HEK293 (cell line): ENCODE measurements around the gene TFB2M.
"Not testable (repeated sequence)": the region's sequence is repeated elsewhere in the genome, so short reads cannot be mapped to it uniquely, and the experiment has no call there.

ENCODE experiments used
- CTCF ChIA-PET: fragments of 350-600 bp; formaldehyde crosslinking; extraction: SDS; loops from one replicate; lab custom pipeline; 2021; ENCODE audit warnings: antibody characterized with exemption; lab: Yijun Ruan, JAX
- POLR2A ChIA-PET: fragments of 300-600 bp; formaldehyde crosslinking; extraction: SDS; loops from one replicate; lab custom pipeline; 2020; ENCODE audit warnings: antibody characterized with exemption, inconsistent platforms; lab: Yijun Ruan, JAX
- H3K27ac ChIP-seq: fragments of 200-500 bp; sonication (Bioruptor generic); 2 replicates; pipeline ENCODE4 v1.5.1; 2014; ENCODE audit warnings: low read depth, low read length, control low read depth, inconsistent platforms; ENCODE audit errors: extremely low read depth
- H3K36me3 ChIP-seq, 2 experiments: fragments of 200-500 bp in 1 of 2; sonication (Bioruptor generic) in 1 of 2; 1 replicate in 1 of 2; 2 replicates in 1 of 2; pipeline ENCODE4 v1.5.1; 2014 to 2017; ENCODE audit warnings: inconsistent platforms in 2 of 2, low read length in 2 of 2; ENCODE audit not compliant: control insufficient read depth in 2 of 2, insufficient read depth in 1 of 2
- H3K4me1 ChIP-seq: fragments of 200-500 bp; sonication (Bioruptor generic); 2 replicates; pipeline ENCODE4 v1.5.1; 2014; ENCODE audit warnings: mild to moderate bottlenecking, low read length, inconsistent platforms; ENCODE audit not compliant: control insufficient read depth, insufficient read depth
- H3K4me3 ChIP-seq: 2 replicates; pipeline ENCODE4 v1.5.1; 2011; ENCODE audit warnings: low read depth, mild to moderate bottlenecking, control low read depth, low read length, moderate library complexity
- H3K9me3 ChIP-seq: fragments of 200-500 bp; sonication (Bioruptor generic); 2 replicates; pipeline ENCODE4 v1.5.1; 2014; ENCODE audit warnings: low read depth, low read length, inconsistent platforms; ENCODE audit not compliant: control insufficient read depth, insufficient read depth
- IKZF3 ChIP-seq: fragments of 450-650 bp; IDR thresholded peaks from 2 replicates; pipeline ENCODE4 v1.5.0; 2018; ENCODE audit warnings: missing biosample characterization, mild to moderate bottlenecking, missing genetic modification characterization, moderate library complexity
- MYNN ChIP-seq: fragments of 450-650 bp; formaldehyde crosslinking; IDR thresholded peaks from 2 replicates; pipeline ENCODE4 v1.5.1; 2016; ENCODE audit warnings: missing biosample characterization, missing genetic modification characterization, borderline replicate concordance
- PRDM1 ChIP-seq: fragments of 450-650 bp; formaldehyde crosslinking; IDR thresholded peaks from 2 replicates; pipeline ENCODE4; 2016; ENCODE audit warnings: missing biosample characterization, missing genetic modification characterization
- ZBTB17 ChIP-seq: fragments of 450-650 bp; formaldehyde crosslinking; IDR thresholded peaks from 2 replicates; pipeline ENCODE4 v1.5.1; 2016; ENCODE audit warnings: missing biosample characterization, missing genetic modification characterization
- ZBTB21 ChIP-seq: fragments of 450-650 bp; formaldehyde crosslinking; IDR thresholded peaks from 2 replicates; pipeline ENCODE4 v1.5.1; 2017; ENCODE audit warnings: missing biosample characterization, missing genetic modification characterization
- ZBTB8A ChIP-seq: fragments of 450-650 bp; formaldehyde crosslinking; IDR thresholded peaks from 2 replicates; pipeline ENCODE4 v1.5.1; 2016; ENCODE audit warnings: missing biosample characterization, missing genetic modification characterization
- ZFP69B ChIP-seq: fragments of 450-650 bp; formaldehyde crosslinking; IDR thresholded peaks from 2 replicates; pipeline ENCODE4 v1.5.1; 2016; ENCODE audit warnings: missing biosample characterization, missing genetic modification characterization
- ZNF138 ChIP-seq: fragments of 450-650 bp; formaldehyde crosslinking; IDR thresholded peaks from 2 replicates; pipeline ENCODE4 v1.5.1; 2016; ENCODE audit warnings: missing biosample characterization, missing genetic modification characterization, borderline replicate concordance
- ZNF16 ChIP-seq: fragments of 450-650 bp; formaldehyde crosslinking; IDR thresholded peaks from 2 replicates; pipeline ENCODE4 v1.5.1; 2016; ENCODE audit warnings: low read depth, missing biosample characterization, missing genetic modification characterization
- ZNF19 ChIP-seq: fragments of 450-650 bp; formaldehyde crosslinking; IDR thresholded peaks from 2 replicates; pipeline ENCODE4; 2016; ENCODE audit warnings: missing biosample characterization, missing genetic modification characterization, low read depth
- ZNF366 ChIP-seq: fragments of 450-650 bp; formaldehyde crosslinking; conservative IDR thresholded peaks from 2 replicates; pipeline ENCODE4 v1.5.1; 2016; ENCODE audit warnings: missing biosample characterization, missing genetic modification characterization
- ZNF626 ChIP-seq: fragments of 450-650 bp; sonication (Bioruptor Pico); formaldehyde crosslinking; IDR thresholded peaks from 2 replicates; pipeline ENCODE4 v1.5.1; 2018; ENCODE audit warnings: missing biosample characterization, missing genetic modification characterization, inconsistent platforms
- ZSCAN23 ChIP-seq: fragments of 450-650 bp; formaldehyde crosslinking; IDR thresholded peaks from 2 replicates; pipeline ENCODE4 v1.5.1; 2016; ENCODE audit warnings: missing biosample characterization, missing genetic modification characterization
- ZSCAN30 ChIP-seq: fragments of 450-650 bp; IDR thresholded peaks from 2 replicates; pipeline ENCODE4 v1.5.1; 2018; ENCODE audit warnings: missing biosample characterization, mild to moderate bottlenecking, missing genetic modification characterization, moderate library complexity
- TF ChIP-seq, protein P1 (sequence below): fragments of 450-650 bp; formaldehyde crosslinking; IDR thresholded peaks from 2 replicates; pipeline ENCODE4 v1.5.1; 2016; ENCODE audit warnings: missing biosample characterization, missing genetic modification characterization
- TF ChIP-seq, protein P2 (sequence below): fragments of 450-650 bp; formaldehyde crosslinking; IDR thresholded peaks from 2 replicates; pipeline ENCODE4 v1.5.1; 2016; ENCODE audit warnings: missing biosample characterization, missing genetic modification characterization
- TF ChIP-seq, protein P3 (sequence below): fragments of 450-650 bp; formaldehyde crosslinking; IDR thresholded peaks from 2 replicates; pipeline ENCODE4 v1.5.1; 2016; ENCODE audit warnings: missing biosample characterization, missing genetic modification characterization

TFB2M gene

DNA sequence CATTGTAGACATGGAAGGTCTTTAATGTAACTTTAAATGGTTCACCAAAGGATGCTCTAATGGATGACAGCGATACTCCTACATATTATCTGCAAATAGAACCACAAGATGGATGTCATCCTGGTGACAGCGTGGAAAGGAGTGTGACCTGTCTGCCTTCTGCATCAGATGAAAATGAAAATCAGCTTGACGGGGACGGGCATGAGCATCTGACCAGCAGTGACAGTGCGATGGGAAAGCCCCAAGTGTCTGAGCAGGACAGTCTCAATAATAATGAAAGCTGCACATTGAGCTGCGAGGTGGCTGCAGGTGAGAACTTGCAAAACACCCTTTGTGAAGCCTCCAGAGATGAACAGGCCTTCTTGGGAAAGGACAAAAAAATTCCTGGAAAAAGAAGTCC is 25.4 kb upstream of the TFB2M start (continued):
- TF ChIP-seq PRDM1 (tag by site-specific recombination) (no peak), ZNF366 (tag by site-specific recombination) (no peak), IKZF3 (tag by site-specific recombination) (no peak), ZBTB17 (tag by site-specific recombination) (no peak), ZBTB8A (tag by site-specific recombination) (no peak)
- TF ChIP-seq, protein P1, sequence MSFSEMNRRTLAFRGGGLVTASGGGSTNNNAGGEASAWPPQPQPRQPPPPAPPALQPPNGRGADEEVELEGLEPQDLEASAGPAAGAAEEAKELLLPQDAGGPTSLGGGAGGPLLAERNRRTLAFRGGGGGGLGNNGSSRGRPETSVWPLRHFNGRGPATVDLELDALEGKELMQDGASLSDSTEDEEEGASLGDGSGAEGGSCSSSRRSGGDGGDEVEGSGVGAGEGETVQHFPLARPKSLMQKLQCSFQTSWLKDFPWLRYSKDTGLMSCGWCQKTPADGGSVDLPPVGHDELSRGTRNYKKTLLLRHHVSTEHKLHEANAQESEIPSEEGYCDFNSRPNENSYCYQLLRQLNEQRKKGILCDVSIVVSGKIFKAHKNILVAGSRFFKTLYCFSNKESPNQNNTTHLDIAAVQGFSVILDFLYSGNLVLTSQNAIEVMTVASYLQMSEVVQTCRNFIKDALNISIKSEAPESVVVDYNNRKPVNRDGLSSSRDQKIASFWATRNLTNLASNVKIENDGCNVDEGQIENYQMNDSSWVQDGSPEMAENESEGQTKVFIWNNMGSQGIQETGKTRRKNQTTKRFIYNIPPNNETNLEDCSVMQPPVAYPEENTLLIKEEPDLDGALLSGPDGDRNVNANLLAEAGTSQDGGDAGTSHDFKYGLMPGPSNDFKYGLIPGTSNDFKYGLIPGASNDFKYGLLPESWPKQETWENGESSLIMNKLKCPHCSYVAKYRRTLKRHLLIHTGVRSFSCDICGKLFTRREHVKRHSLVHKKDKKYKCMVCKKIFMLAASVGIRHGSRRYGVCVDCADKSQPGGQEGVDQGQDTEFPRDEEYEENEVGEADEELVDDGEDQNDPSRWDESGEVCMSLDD (tag by site-specific recombination): no peak
- TF ChIP-seq, protein P2, sequence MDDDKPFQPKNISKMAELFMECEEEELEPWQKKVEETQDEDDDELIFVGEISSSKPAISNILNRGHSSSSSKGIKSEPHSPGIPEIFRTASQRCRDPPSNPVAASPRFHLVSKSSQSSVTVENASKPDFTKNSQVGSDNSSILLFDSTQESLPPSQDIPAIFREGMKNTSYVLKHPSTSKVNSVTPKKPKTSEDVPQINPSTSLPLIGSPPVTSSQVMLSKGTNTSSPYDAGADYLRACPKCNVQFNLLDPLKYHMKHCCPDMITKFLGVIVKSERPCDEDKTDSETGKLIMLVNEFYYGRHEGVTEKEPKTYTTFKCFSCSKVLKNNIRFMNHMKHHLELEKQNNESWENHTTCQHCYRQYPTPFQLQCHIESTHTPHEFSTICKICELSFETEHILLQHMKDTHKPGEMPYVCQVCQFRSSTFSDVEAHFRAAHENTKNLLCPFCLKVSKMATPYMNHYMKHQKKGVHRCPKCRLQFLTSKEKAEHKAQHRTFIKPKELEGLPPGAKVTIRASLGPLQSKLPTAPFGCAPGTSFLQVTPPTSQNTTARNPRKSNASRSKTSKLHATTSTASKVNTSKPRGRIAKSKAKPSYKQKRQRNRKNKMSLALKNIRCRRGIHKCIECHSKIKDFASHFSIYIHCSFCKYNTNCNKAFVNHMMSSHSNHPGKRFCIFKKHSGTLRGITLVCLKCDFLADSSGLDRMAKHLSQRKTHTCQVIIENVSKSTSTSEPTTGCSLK (tag by site-specific recombination): no peak

DNA sequence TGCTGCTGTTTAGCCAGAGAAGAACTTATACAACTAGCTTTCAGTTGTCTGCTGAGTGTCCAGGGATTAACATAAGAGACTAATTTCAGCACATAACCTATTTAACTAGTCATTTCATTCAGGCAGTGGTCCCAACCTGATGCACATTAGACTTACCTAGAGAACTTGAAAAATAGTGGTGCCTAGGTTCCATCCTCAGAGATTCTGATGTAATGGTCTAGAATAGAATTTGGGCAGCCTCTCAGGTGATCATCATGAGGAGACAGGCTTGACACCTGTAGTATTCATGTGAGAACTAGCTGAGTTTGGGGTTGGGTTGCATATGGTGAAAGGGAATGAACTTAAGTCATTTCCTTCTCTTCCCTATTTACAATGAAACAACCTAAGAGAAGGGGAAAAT is 25.0 kb upstream of the TFB2M start:
- TF ChIP-seq, protein P3, sequence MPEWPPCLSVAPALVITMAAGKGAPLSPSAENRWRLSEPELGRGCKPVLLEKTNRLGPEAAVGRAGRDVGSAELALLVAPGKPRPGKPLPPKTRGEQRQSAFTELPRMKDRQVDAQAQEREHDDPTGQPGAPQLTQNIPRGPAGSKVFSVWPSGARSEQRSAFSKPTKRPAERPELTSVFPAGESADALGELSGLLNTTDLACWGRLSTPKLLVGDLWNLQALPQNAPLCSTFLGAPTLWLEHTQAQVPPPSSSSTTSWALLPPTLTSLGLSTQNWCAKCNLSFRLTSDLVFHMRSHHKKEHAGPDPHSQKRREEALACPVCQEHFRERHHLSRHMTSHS (tag by site-specific recombination): no peak
- TF ChIP-seq ZNF138 (tag by site-specific recombination): no peak
- no peak for TF ChIP-seq ZNF626 (tag by site-specific recombination)
- no peak for TF ChIP-seq ZSCAN23 (tag by site-specific recombination)
- no peak for TF ChIP-seq MYNN (tag by site-specific recombination)
- no peaks in the 10 kb centered on the region for H3K4me1 ChIP-seq
- no peak overlapping the region for H3K4me3 ChIP-seq
- CTCF ChIA-PET: interaction anchor here (0.6 to 0.7 kb wide), 2 partner anchors 98 to 1176 kb away, joined by 3 read pairs; no protein-coding TSS in a partner anchor
- H3K9me3 ChIP-seq: no peaks in the 10 kb centered on the region
- peaks cover 0 to 3% of the 10 kb centered on the region in 2 experiments; a peak in 1 of 3 replicates for H3K36me3 ChIP-seq
- H3K27ac ChIP-seq: no peak overlapping the region
- POLR2A ChIA-PET: no interaction called here

DNA sequence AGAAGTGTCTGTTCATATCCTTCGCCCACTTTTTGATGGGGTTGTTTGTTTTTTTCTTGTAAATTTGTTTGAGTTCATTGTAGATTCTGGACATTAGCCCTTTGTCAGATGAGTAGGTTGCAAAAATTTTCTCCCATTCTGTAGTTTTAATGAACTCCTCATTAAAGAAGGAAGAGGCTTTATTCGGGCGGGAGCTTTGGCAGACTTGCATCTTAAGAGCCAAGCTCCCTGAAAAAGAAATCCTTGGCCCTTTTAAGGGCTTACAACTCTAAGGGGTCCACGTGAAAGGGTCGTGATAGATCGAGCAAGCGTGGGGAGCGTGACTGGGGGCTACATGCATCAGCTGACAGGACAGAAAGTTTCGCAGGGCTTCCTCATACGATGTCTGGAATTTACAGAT is 23.9 kb upstream of the TFB2M start:
- H3K4me3 ChIP-seq, H3K9me3 ChIP-seq, H3K36me3 ChIP-seq, H3K4me1 ChIP-seq, POLR2A ChIA-PET, H3K27ac ChIP-seq: not testable (repeated sequence)
- CTCF ChIA-PET: interaction anchor here (0.5 kb wide), 1 partner anchor 1077 kb away, joined by 4 read pairs; no protein-coding TSS in a partner anchor

DNA sequence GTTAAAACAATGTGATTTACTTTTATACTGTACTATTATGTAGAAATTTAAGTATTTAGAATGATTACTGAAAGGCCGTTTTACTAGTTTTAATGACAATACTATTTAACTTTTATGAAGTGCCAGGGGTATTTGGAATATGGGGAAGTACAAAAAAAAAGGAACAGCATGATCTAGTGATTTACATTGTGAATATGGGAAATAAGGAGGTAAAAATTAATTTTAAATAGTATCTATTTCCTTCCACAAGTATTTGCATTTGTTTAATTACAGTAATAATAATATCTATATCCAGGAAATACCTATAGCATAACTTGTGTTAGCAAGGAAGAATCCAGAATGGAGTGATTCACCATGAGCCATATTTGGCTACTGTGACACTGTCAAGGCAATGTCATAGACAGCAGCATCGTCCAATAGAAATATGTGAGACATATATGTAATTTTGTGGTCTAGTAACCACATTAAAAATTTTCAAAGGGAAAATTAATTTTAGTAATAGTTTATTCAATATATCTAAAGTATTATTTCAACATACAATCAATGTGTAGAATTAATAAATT is 22.2 kb upstream of the TFB2M start:
- H3K4me3 ChIP-seq: no peak overlapping the region
- no peaks in the 10 kb centered on the region for H3K4me1 ChIP-seq
- POLR2A ChIA-PET: no interaction called here
- H3K27ac ChIP-seq: no peak overlapping the region
- TF ChIP-seq ZBTB21 (tag by site-specific recombination) (no peak), ZNF16 (tag by site-specific recombination) (no peak), ZSCAN30 (tag by site-specific recombination) (no peak), ZFP69B (no peak), ZNF19 (tag by site-specific recombination) (no peak)
- CTCF ChIA-PET: no interaction called here
- H3K36me3 ChIP-seq: peaks cover 0 to 3% of the 10 kb centered on the region in 2 experiments; a peak in 1 of 3 replicates
- no peaks in the 10 kb centered on the region for H3K9me3 ChIP-seq
